Renal pelvis (tissue), 4 donors: Measurements from ENCODE around the gene ICAM3. TPM values are rescaled to one million over a fixed set of nuclear protein-coding genes. Genes with fewer than 3 reads are reported as not detected.
"Not testable (repeated sequence)": the region's sequence is repeated elsewhere in the genome, so short reads cannot be mapped to it uniquely, and the experiment has no call there.

ENCODE experiments used
- DNase-seq: peaks from one replicate; pipeline ENCODE4 v3.0.0-alpha.2; 2013
- polyA plus RNA-seq, 3 donors: library from polyadenylated mRNA; unstranded; fragments of 120-200 nt; gene quantifications; one replicate each; pipeline ENCODE4 v1.2.1, GENCODE V29; 2013; ENCODE audit not compliant: insufficient read length in 3 of 3

Gene ICAM3
- polyA plus RNA-seq, 3 donors, result 8.6 to 10.0 (median 9.9) TPM

DNA sequence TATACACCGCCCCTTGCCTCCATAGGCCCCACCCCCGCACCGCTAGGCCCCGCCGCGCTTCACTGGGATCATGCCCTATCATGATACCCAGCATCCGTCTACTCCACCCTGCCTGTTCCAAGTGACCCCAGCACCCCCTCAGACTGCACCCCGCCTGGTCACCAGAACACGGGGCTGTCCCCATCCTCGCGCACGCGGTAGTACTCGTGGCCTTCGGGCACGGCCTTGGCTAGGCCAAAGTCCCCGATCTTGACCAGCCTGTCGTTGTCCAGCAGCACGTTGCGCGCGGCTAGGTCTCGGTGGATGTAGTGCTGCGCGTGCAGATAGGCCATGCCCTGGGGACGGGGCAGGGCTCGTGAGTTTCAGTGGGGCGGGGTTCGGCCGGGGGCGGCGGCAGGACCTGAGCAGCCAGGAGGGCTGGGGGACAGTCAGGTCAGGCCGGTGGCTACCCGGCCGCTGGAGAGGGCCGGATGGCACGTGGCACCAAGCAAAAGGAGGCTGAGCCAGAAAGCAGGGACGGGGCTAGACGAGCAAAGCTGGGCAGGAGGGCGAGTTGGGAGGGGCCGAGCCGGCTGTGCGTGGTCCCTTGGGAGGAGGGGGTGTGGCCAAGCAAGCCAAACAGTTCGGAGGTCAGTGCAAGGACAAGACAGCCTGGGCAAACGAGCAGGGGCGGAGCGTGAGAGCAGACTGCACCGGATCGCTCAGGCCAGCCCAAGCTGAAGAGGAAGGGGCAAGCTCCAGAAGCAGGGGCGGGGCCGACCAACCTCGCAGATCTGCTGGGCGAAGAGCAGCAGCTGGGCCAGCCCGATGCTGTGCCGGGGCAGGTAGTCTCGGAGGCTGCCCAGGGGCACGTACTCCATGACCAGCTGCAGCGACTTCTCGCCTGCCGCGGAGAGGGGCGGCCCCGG is 13.6 kb upstream of the ICAM3 start:
- peak; percentile 65 for DNase-seq

DNA sequence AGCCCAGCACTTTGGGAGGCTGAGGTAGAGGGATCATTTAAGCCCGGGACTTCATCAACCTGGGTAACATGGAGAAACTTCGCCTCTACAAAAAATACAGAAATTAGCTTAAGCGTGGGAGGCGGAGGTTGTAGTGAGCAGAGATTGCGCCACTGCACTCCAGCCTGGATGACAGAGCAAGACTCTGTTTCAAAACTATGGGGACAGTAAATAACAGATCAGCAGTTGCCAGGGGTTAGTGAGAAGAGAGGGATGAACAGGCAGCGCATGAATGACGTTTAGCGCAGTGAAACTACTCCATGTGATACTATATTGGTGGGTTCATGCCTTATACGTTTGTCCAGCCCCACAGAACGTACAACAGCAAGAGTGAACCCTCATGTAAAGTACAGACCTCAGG is 7.1 kb upstream of the ICAM3 start:
- DNase-seq, result no peak

DNA sequence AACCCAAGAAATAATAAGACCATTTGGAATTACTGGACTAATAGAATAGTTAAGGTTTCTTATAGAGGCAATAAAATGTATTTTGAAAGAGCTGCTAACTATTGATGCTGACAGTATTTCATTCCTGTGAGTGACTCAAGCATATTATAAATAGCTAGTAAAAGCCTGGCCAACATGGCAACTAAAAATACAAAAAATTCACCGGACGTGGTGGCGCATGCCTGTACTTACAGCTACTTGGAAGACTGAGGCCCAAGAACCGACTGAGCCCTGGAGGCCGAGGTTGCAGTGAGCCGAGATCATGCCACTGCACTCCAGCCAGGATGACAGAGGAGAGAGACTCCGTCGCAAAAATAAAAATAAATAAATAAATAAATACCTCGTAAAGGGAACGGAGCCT is 5.4 kb upstream of the ICAM3 start:
- DNase-seq, result no peak

DNA sequence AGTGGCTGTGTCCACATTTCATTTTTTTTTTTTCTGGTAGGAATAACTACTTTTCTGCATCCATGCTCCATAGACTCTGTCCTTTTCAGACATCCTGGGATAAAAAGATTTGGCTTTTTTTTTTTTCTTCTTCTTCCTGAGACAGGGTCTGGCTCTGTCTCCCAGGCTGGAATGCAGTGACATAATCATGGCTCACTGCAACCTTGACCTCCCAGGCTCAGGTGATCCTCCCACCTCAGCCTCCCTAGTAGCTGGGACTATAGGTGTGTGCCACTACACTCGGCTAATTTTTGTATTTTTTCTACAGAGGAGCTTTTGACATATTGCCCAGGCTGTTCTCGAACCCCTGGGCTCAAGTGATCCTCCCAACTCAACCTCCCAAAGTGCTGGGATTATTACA is 4.1 kb upstream of the ICAM3 start:
- DNase-seq, result no peak

DNA sequence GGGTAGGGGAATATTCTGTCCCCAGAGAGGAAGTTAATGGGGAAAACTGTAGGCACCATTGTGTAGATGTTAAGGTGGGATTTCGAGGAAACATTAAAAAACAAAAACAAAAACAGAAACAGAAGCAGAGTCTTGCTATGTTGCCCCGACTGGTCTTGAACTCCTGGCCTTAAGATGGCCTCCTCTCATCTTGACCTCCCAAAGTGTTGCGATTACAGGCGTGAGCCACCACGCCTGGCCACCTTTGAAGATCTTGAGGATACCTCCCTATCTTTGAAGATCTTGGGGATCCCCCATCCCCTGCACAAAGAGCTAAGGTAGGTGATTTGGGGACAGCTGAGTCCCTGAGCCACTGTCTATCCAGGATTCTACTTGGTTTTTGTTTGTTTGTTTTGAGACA is 553 bp upstream of the ICAM3 start:
- DNase-seq, result no peak

DNA sequence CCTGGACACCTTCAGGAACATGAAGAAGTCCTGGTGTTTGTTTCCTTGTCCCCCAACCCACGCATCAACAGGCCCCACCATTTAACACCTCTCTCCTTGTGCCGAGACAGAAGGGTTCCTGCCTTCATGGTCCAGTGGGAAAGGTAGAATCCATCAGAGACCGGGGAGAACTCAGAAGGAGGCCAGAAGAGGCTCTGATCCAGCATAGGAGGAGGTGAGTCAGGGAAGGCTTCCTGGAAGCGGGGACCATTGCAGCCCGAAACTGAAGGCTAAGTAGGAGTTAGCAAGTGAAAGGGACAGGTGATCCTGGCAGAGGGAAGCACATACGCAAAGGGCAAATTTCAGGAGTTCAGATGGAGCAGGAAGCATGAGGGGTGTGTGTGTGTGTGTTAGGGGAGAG is 484 bp downstream of the ICAM3 start:
- DNase-seq, result no peak

DNA sequence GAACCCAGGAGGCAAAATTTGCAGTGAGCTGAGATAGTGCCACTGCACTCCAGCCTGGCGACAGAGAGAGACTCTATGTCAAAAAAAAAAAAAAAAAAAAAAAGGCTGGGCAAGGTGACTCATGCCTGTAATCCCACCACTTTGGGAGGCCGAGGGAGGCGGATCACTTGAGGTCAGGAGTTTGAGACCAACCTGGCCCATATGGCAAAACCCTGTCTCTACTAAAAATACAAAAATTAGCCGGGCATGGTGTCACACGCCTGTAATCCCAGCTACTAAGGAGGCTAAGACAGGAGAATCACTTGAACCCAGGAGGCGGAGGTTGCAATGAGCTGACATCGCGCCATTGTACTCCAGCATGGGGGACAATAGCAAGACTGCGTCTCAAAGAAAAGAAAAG is 2.7 kb downstream of the ICAM3 start:
- not testable (repeated sequence) for DNase-seq

DNA sequence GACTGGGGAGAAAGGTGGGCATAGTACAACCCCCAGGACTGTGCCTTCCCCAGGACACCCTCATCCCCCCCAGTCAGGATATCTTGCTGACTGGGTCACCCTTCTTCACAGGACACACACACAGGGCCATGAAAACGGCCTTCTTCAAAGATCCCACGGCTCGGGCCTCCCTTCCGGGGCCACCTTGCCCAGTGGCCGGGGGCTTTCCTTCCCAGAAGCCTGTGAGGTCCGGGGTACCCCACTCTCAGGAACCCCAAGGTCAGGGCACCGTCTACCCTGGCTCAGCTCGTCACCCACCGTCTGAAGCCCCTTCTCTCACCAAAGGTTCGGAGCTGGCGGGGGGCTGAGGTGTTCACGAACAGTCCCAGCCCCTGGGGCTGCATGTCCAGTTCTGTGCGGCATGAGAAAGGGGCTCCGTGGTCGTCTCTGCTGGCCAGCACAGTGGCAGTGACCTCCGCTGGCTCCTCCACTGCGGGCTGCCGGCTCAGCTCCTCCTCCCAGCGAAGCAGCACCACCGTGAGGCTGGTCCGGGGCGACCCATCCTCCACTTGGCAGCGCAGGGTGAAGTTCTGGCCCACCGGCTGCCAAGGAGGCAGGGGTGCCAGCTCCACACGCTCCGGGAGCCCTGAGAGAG is 4.0 kb downstream of the ICAM3 start:
- DNase-seq, result no peak

DNA sequence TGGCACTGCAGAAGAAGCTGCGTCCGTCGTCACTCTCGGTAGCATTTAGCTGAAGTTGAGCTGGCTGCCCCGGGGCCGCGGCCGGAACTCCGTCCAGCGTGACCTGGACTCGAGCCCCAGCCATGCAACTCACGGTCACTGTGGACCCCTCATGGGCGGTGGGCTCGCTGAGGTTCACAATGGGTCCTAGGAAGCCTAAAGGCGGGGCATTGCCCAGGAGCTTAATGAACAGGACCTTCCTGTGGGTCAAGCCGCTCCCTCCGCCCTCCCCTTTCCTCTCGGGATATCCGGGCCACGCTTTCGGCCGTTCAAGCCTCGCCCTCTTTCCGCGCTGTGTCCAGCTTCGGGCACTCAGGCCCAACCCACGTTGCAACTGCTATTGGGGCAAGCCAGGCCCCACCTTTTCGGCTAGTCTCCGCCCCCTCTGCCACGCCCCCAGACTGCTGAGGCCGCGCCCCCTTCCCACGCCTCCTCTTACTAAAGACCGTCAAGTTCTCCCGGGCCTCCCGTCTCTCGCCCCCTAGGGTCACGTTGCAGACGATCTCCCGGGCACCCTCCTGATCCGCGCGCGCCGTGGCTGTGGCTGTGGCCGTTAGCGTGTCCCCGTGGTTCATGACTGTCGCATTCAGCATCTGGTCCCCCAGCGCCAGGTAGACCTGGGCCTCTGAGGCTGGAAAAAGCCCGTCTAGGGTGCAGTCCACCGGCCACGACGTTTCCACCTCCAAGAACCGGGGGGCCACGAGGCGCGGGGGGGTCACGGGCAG is 4.7 kb downstream of the ICAM3 start:
- DNase-seq, result peak; percentile 85

DNA sequence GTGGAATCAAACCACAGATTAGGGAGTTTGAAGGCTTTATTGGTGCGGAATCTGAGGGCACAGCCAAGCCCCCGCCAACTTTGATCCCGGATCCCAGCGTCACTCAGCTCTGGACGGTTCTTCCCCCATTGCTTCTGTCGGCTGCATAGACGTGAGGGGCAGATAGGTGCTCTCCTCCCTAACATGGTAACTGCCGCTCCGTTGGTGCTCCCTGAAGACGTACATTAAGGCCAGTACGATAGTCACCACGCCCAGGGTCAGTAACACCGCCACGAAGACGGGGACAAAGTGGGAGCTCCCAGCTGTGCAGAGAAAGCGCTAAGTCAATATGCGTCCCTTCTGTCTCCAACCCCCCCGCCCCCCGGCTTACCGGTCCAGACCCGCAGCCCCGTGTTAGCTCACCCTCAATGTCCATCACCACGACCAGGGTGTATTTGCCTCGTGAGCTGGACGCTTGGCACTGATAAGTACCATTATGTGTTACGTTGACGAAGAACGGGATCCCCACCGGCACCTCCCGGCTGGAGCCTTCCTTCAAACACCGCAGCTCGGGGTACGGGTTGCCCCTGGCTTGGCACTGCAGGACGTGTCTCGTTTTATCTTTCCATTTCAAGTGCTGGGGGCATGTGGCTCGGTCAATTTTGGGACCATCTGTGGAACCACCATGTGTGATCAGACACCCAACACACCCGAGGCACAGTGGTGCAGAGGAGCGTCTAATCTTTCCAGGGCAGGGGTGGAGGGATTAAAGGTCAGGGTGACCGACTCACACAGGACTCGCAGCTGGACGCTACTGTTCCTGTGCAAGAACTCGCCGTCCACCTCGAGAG is 5.5 kb downstream of the ICAM3 start:
- peak; percentile 4 for DNase-seq

DNA sequence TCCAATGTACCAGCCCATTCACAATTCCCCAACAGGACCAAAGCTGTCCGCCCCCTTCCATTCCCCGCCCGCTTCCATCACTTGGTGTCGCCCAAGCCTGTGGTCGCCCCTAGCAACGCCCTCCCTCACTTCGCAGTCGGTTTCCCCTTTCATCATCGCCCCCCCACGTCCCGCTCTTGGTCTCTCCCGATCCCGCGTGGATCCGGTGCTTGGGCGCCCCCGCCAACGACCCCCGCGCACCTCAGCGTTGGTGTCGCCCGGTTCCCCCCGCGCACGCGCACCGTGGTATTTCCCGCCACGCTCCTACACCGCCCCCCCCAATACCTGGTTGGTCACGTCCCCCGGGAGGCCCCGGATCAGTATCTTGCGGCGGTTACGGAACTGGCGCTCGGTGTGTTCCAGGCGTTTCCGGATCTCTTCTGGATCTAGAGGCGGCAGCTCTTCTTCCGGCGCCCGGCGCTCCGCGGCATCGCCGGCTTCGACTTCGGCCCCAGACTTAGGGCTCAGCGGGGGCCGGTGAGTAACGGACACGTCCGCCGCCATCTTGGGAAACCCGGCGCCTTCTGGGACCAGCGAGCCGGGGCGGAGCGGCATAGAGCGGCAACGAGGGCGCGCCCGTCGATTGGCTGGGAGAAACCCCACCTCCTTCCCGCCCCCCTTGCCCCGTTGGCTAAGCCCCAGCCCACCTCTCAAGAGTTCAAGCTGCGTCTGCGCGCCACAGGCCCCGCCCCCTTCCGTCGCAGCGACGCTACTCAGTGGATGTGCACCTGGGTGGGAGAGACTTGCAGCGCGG is 6.3 kb downstream of the ICAM3 start, which contains the start of gene RAVER1:
TSS of gene RAVER1 (minus strand) at position 565 of the 793 bp plus-strand sequence. CDS start at position 543, 22 bp downstream.
- DNase-seq, result peak; percentile 97

DNA sequence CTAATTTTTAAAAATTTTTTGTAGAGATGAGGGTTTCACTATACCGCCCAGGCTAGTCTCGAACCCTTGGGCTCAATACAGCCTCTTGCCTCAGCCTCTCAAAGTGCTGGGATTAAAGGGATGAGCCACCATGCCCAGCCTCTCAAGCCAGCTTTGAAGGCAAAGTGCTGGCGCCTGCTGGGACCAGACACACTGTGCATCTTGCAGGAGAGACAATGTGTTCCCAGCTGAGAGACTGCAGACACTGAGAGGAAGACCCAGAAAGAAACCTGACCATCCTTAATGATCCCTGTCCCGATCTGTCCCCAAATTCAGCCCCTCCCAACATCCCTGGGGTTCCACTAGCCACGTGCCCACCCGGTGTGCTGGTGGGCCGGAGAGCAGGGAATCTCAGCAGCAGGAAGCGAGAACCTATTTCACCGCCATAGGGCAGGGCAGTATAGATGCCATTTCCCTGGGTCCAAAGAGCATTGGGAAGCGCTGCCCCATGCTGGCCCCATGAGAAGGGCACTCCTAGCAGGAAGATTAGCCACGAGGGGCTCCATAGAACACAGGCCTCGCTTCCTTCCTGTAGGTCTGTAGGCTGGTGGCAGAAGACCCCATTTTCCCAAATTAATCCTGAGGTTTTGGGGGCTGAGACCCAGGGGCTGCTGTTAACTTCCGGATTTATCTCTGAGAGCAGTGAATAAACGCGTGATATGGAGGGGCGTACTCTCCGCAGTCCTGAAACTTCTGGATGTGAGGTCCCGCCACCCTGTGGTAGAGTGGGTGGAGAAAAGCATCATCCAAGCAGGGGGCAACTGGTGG is 7.1 kb downstream of the ICAM3 start:
- no peak for DNase-seq

DNA sequence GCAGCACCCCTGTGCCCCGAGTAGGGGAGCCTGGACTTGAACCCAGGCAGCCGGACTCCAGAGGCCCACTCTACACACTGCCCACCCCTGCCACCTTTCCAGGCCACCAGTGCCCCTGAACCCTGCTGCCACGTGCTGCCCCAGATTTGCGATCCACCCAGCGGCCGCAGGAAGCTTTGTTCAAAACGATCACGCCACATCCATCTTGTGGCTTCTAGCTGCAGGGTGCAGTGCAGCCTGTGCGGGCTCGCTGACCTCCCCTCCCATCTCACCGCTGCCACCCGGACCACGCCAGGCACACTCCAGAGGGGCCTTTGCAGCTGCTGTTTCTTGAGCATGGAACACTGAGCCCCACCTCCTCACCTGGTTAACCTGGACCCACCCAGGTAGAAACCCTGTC is 9.9 kb downstream of the ICAM3 start:
- DNase-seq, result no peak

DNA sequence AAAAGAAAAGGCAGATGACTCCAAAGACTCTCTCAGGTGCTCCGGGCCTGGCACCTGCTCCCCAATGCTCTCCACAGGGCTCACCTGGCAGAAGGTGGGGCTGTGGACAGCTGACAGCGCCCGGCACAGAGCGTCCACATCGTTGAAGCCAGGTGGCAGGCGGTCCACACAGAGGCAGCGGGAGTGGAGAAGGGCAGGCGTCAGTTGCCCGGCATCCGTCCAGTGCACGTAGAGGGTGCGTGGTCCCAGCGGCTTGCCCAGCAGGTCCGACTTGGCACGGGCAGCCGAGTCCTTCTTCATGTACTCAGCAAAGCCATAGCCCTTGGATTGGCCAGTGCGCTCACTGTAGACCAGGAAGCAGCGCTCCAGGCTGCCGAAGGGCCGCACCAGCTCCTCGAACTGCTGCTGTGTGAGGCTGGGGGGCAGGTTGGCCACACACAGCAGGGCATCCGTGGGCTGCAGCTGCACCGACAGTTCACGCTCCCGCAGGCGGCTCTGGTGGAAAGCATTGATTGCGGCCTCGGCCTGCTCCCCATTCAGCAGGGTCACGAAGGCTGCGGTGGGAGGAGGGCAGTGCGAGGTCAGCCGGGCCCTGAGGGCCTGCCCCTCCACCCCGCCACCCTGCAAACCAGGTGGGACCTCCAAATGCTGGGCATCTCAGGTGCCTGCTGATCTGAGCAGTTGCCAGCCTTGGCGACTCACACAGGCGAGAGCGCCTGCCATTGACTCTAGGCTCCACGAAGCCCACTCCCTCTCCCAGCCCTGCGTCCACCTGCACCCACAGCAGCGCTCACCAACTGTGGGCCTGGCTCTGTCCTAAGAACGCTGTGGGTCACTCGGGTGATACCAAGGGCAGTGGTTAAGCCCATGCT is 10.6 kb downstream of the ICAM3 start:
- no peak for DNase-seq

DNA sequence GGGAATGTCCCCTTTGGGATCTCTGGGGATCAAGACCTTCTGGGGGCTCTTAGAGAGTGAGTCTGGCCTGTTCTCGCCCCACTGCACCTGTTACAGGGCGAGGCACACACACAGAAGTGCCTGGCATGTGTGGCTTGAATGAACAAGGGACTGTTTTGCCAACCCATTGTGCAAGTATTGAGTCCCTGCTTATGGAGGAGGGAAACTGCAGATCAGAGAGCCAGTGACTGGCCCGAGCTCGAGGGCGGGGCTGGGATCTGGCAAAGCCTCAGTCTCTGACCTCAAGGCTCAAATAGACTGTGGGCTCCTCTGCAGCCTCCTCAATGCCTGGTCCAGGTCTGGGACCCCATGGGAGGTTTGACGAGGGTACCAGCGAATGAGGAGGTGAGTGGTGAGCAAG is 11.6 kb downstream of the ICAM3 start:
- DNase-seq, result no peak

DNA sequence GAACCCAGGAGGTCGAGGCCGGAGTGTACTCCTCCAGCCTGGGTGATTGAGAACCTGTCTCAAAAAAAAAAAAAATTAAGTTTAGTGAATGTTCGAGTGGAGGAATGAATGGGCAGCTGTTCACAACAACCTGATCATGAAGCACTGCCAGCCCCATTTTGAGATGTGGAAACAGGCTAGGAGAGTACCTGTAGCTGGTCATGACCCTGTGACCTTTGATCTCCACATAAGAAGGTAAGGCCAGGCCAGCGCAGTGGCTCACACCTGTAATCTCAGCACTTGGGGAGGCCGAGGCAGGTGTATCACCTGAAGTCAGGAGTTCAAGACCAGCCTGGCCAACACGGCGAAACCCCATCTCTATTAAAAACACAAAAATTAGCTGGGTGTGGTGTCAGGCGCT is 13.7 kb downstream of the ICAM3 start:
- no peak for DNase-seq

DNA sequence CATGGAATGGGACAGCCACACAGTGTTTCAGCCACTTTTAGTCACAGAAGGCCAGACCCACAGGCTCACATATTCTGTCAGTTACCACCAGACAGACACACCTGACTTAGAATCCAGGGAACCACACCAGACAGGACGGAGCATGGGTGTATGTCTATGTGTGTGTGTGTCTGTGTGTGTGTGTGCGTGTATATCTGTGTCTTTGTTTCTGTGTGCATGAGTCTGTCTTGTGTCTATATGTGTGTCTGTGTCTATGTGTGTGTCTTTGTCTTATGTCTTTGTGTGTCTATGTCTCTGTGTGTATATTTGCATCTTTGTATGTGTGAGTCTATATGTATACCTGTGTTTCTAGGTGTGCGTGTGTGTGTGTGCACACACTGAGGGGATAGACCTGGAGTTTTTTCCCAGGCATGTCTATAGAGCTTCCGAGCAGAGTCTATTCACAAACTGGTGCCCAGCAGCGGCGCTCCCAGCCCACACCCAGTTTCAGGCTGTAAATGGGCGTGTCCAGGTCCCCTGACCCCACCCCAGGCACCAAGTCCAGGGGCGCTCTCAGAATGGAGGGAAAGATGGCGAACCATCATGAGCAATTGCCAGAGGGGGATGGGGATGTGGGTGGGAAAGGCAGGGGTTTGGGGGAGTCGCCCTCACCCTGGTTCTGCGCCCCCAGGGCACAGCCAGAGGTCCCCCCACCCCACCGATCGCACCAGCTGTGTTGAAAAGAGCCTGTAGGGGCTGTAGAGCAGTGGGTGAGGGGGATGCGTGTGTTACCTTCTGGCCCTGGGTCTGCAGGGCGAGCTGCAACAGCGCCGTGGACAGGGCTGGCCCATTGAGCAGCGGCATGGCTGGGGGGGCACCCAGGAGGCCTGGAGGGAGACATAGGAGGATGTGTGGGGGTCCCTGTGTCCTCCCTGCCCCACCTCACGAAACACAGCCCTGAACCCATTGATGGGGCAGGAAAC is 17.3 kb downstream of the ICAM3 start:
- DNase-seq, result no peak

DNA sequence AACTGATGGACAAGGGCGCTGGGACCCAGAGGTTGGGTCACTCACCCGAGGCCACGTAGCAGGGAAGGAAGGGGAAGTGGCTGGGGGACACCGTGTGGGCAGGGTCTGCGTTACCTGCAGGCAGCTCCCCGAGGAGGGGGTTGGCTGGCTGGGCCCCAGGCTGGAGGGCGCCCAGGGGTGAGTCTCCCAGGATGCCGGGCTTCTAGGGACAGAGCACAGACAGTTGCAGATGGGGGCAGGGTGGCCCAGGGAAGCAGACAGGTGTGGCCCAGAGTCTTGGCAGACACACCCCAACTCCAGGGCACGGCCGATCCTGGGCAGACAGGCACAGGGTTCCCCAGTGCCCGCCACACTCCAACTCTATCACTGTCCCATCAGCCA is 18.0 kb downstream of the ICAM3 start:
- DNase-seq, result no peak
